HCT116 (cell line): Measurements from ENCODE around the gene F2R. TPM values are rescaled to one million over a fixed set of nuclear protein-coding genes. Genes with fewer than 3 reads are reported as not detected.

Source experiments
- ATAC-seq: fragments of 200-7000 bp; cut with Tn5 transposase; 2 replicates; pipeline ENCODE4 v1.9.1; 2020; ENCODE audit warnings: mild to moderate bottlenecking, moderate library complexity
- BruUV-seq: library from RNA; stranded (reverse); fragments of 400-500 nt; replicated peaks from 2 replicates; lab custom pipeline; 2021; lab: Mats Ljungman, UMichigan
- CTCF ChIA-PET: fragments of 300-600 bp; sonication (Branson Sonifier 250); formaldehyde crosslinking; loops from one replicate; lab custom pipeline; 2021; ENCODE audit warnings: antibody characterized with exemption; lab: Charles Lee
- POLR2A ChIA-PET: fragments of 300-600, 350-600 bp; sonication (Branson Sonifier 250); formaldehyde crosslinking; loops from one replicate; lab custom pipeline; 2021; ENCODE audit warnings: antibody characterized with exemption; lab: Charles Lee
- RAD21 ChIA-PET, 2 experiments: fragments of 300-600 bp; sonication (Branson Sonifier 250); formaldehyde crosslinking; loops; one replicate each; lab custom pipeline; 2023; ENCODE audit warnings: low total read pairs in 2 of 2; ENCODE audit not compliant: uncharacterized antibody in 2 of 2, unreplicated experiment in 2 of 2, low non-redundant PET in 1 of 2; lab: Charles Lee
- DNase-seq: peaks from one replicate; pipeline ENCODE4 v3.0.0-alpha.2; 2010; ENCODE audit warnings: low read depth, low spot score
- H2AFZ ChIP-seq: fragments of 200-600 bp; shearing (Covaris generic), sonication (generic); 2 replicates; pipeline ENCODE4 v1.6.1; 2017; ENCODE audit warnings: low read depth, mixed run types, mixed read lengths, antibody characterized with exemption, low read length; ENCODE audit not compliant: poor library complexity, severe bottlenecking
- H3K27ac ChIP-seq: 2 replicates; pipeline ENCODE4 v1.5.1; 2012; ENCODE audit warnings: low read depth, low read length
- H3K27me3 ChIP-seq: fragments of 200-600 bp; sonication (generic); 2 replicates; pipeline ENCODE4 v1.6.1; 2016; ENCODE audit warnings: mixed run types, low read length, mixed read lengths; ENCODE audit not compliant: insufficient read depth
- H3K36me3 ChIP-seq, 2 experiments: fragments of 200-500 bp in 1 of 2; fragments of 200-600 bp in 1 of 2; sonication (Bioruptor generic) in 1 of 2; sonication (generic) in 1 of 2; 2 replicates each; pipeline versions ENCODE4 v1.5.1 to v1.6.1; 2014 to 2016; ENCODE audit warnings: low read length in 2 of 2, inconsistent platforms in 1 of 2, mixed read lengths in 1 of 2, mixed run types in 1 of 2; ENCODE audit not compliant: insufficient read depth in 2 of 2, control insufficient read depth in 1 of 2
- H3K4me1 ChIP-seq, 2 experiments: fragments of 200-600 bp in 1 of 2; sonication (generic) in 1 of 2; 2 replicates each; pipeline versions ENCODE4 v1.5.1 to v1.6.1; 2012 to 2017; ENCODE audit warnings: low read length in 2 of 2, inconsistent platforms in 1 of 2, mild to moderate bottlenecking in 1 of 2, mixed read lengths in 1 of 2, mixed run types in 1 of 2, moderate library complexity in 1 of 2; ENCODE audit not compliant: insufficient read depth in 2 of 2, control insufficient read depth in 1 of 2
- H3K4me2 ChIP-seq: fragments of 200-600 bp; sonication (generic); 2 replicates; pipeline ENCODE4 v1.6.1; 2017; ENCODE audit warnings: mixed run types, low read length, mixed read lengths
- H3K4me3 ChIP-seq, 2 experiments: fragments of 200-600 bp in 1 of 2; sonication (generic) in 1 of 2; replicated peaks in 1 of 2; 2 replicates each; pipeline ENCODE4 v1.5.1; 2011 to 2016; ENCODE audit warnings: low read length in 2 of 2, control low read depth in 1 of 2, low read depth in 1 of 2, mild to moderate bottlenecking in 1 of 2, mixed read lengths in 1 of 2, mixed run types in 1 of 2
- H3K79me2 ChIP-seq: fragments of 200-600 bp; sonication (generic); 2 replicates; pipeline ENCODE4 v1.6.1; 2017; ENCODE audit warnings: mild to moderate bottlenecking, mixed run types, low read length, moderate library complexity, mixed read lengths; ENCODE audit not compliant: insufficient read depth
- H3K9ac ChIP-seq: fragments of 200-600 bp; sonication (generic); 2 replicates; pipeline ENCODE4 v1.6.1; 2016; ENCODE audit warnings: low read length, mixed read lengths
- H3K9me2 ChIP-seq: fragments of 200-600 bp; sonication (generic), shearing (Covaris generic); 2 replicates; pipeline ENCODE4 v1.6.1; 2017; ENCODE audit warnings: mixed run types, mild to moderate bottlenecking, moderate library complexity; ENCODE audit not compliant: insufficient read depth
- H3K9me3 ChIP-seq, 2 experiments: fragments of 200-500 bp in 1 of 2; fragments of 200-600 bp in 1 of 2; sonication (Bioruptor generic) in 1 of 2; sonication (generic) in 1 of 2; 2 replicates each; pipeline ENCODE4 v1.6.1; 2014 to 2017; ENCODE audit warnings: low read length in 2 of 2, mixed read lengths in 2 of 2, inconsistent platforms in 1 of 2, low read depth in 1 of 2, mild to moderate bottlenecking in 1 of 2, mixed run types in 1 of 2, moderate library complexity in 1 of 2; ENCODE audit not compliant: control insufficient read depth in 1 of 2, insufficient read depth in 1 of 2
- H4K20me1 ChIP-seq: fragments of 200-600 bp; sonication (generic), shearing (Covaris generic); 2 replicates; pipeline ENCODE4 v1.6.1; 2017; ENCODE audit warnings: mixed run types, mild to moderate bottlenecking, moderate library complexity; ENCODE audit not compliant: insufficient read depth
- ATF3 ChIP-seq: IDR thresholded peaks from 2 replicates; pipeline ENCODE4 v1.6.1; 2012
- CBX3 ChIP-seq: IDR thresholded peaks from 2 replicates; pipeline ENCODE4 v1.6.1; 2012; ENCODE audit warnings: low read depth
- CEBPB ChIP-seq: IDR thresholded peaks from 2 replicates; pipeline ENCODE4 v1.6.1; 2012; ENCODE audit warnings: low read depth
- EGR1 ChIP-seq: IDR thresholded peaks from 2 replicates; pipeline ENCODE4 v1.6.1; 2012; ENCODE audit warnings: low read depth
- ELF1 ChIP-seq: IDR thresholded peaks from 2 replicates; pipeline ENCODE4 v1.6.1; 2012; ENCODE audit warnings: low read depth, borderline replicate concordance
- EZH2 ChIP-seq: fragments of 200-600 bp; sonication (generic); IDR thresholded peaks from 2 replicates; pipeline ENCODE4 v1.6.1; 2017; ENCODE audit warnings: antibody characterized with exemption, mixed run types
- EZH2phosphoT487 ChIP-seq: fragments of 200-600 bp; IDR thresholded peaks from 2 replicates; pipeline ENCODE4 v1.6.1; 2018; ENCODE audit warnings: antibody characterized with exemption, borderline replicate concordance
- FOSL1 ChIP-seq: IDR thresholded peaks from 2 replicates; pipeline ENCODE4 v1.6.1; 2012; ENCODE audit warnings: low read depth
- JUND ChIP-seq: IDR thresholded peaks from 2 replicates; pipeline ENCODE4 v1.6.1; 2012
- MAX ChIP-seq: IDR thresholded peaks from 2 replicates; pipeline ENCODE4 v1.6.1; 2012
- POLR2AphosphoS5 ChIP-seq: IDR thresholded peaks from 2 replicates; pipeline ENCODE4 v1.6.1; 2011; ENCODE audit warnings: mild to moderate bottlenecking, low read depth, low read length, moderate library complexity
- RAD21 ChIP-seq: IDR thresholded peaks from 2 replicates; pipeline ENCODE4 v1.6.1; 2012; ENCODE audit warnings: low read depth, mild to moderate bottlenecking
- SIN3A ChIP-seq: IDR thresholded peaks from 2 replicates; pipeline ENCODE4 v1.6.1; 2012; ENCODE audit warnings: low read depth
- SP1 ChIP-seq: IDR thresholded peaks from 2 replicates; pipeline ENCODE4 v1.6.1; 2012; ENCODE audit warnings: low read depth
- SRF ChIP-seq: IDR thresholded peaks from 2 replicates; pipeline ENCODE4 v1.6.1; 2012; ENCODE audit warnings: low read depth
- TCF7L2 ChIP-seq: IDR thresholded peaks from 2 replicates; pipeline ENCODE4 v1.7.0; 2011; ENCODE audit warnings: borderline replicate concordance, inconsistent platforms; ENCODE audit not compliant: insufficient read depth, insufficient read length; ENCODE audit errors: extremely low read depth
- YY1 ChIP-seq: IDR thresholded peaks from 2 replicates; pipeline ENCODE4 v1.6.1; 2011; ENCODE audit warnings: low read length, low read depth, moderate library complexity, mild to moderate bottlenecking; ENCODE audit not compliant: insufficient replicate concordance; ENCODE audit errors: extremely low read depth
- ZBTB33 ChIP-seq: IDR thresholded peaks from 2 replicates; pipeline ENCODE4 v1.6.1; 2011; ENCODE audit warnings: mild to moderate bottlenecking, low read length, moderate library complexity; ENCODE audit not compliant: insufficient replicate concordance; ENCODE audit errors: extremely low read depth
- ZFX ChIP-seq: fragments of 450-650 bp; IDR thresholded peaks from 2 replicates; pipeline ENCODE4 v1.6.1; 2017
- ZNF274 ChIP-seq: fragments of 200-500 bp; sonication (Bioruptor generic); IDR thresholded peaks from 2 replicates; pipeline ENCODE4 v1.6.1; 2014; ENCODE audit warnings: mild to moderate bottlenecking, low read depth, low read length, inconsistent platforms
- intact Hi-C: fragments of 100-400 bp; cut with micrococcal nuclease; formaldehyde crosslinking; loops from 2 replicates; pipeline ENCODE4 v1.10.0; 2022
- total RNA-seq: library from RNA; stranded (reverse); gene quantifications from one replicate; pipeline ENCODE4 v1.2.1, GENCODE V29; 2021; ENCODE audit not compliant: unreplicated experiment

F2R gene
- total RNA-seq, 1 experiment from 2014 or later, result 16.6 TPM

- Histone ChIP-seq H4K20me1 (no peaks in the 10 kb centered on the region), H3K36me3 (no peaks in the 10 kb centered on the region), H2AFZ (no peak overlapping the region), H3K9me3 (no peaks in the 10 kb centered on the region), H3K27me3 (no peaks in the 10 kb centered on the region), H3K9ac (no peak overlapping the region), H3K4me1 (no peaks in the 10 kb centered on the region; a peak in 1 of 4 replicates), H3K4me2 (no peak overlapping the region), H3K9me2 (no peaks in the 10 kb centered on the region), H3K27ac (no peak overlapping the region), H3K4me3 (no peak overlapping the region), H3K79me2 (no peaks in the 10 kb centered on the region)
- RAD21 ChIA-PET, result no interaction called here
- ATAC-seq (no peak), DNase-seq (no peak)
- POLR2A ChIA-PET, result no interaction called here
- CTCF ChIA-PET, result no interaction called here
- intact Hi-C loops, result no loop called here
- TF ChIP-seq SRF (no peak), FOSL1 (no peak), YY1 (no peak), JUND (no peak), EZH2phosphoT487 (no peak), EGR1 (no peak), RAD21 (no peak), ZNF274 (no peak), POLR2AphosphoS5 (no peak), ZFX (no peak)
- BruUV-seq, result no TSS peak
Measured at GRCh38 chr5:76709762-76710161, 6.2 kb upstream of the F2R start.

- Histone ChIP-seq H2AFZ (no peak overlapping the region), H3K9me3 (no peaks in the 10 kb centered on the region), H3K9ac (no peak overlapping the region), H3K4me3 (no peak overlapping the region), H4K20me1 (no peaks in the 10 kb centered on the region), H3K36me3 (no peaks in the 10 kb centered on the region), H3K4me1 (peaks cover 3 to 7% of the 10 kb centered on the region in 2 experiments; a peak in 3 of 4 replicates), H3K27me3 (no peaks in the 10 kb centered on the region), H3K27ac (no peak overlapping the region), H3K9me2 (no peaks in the 10 kb centered on the region), H3K79me2 (no peaks in the 10 kb centered on the region), H3K4me2 (no peak overlapping the region)
- ChIA-PET RAD21 (no interaction called here), POLR2A (no interaction called here), CTCF (no interaction called here)
- ATAC-seq, result no peak
- BruUV-seq, result no TSS peak
- TF ChIP-seq POLR2AphosphoS5 (no peak), SP1 (no peak), ZNF274 (no peak), CBX3 (no peak), ATF3 (no peak), ZBTB33 (no peak), TCF7L2 (no peak), ZFX (no peak), RAD21 (no peak), SIN3A (no peak), CEBPB (no peak), MAX (no peak), ELF1 (no peak), FOSL1 (no peak), EZH2 (no peak), EZH2phosphoT487 (no peak), YY1 (no peak)
- DNase-seq, result no peak
- intact Hi-C loops, result no loop called here
Measured at GRCh38 chr5:76710991-76711390, 4.9 kb upstream of the F2R start.
